ENCODE data around the gene CHST3. TPM values are rescaled to one million over a fixed set of nuclear protein-coding genes. Genes with fewer than 3 reads are reported as not detected.

Gene CHST3
- total RNA-seq, 1 donor: 43.1 TPM

GRCh38 chr10:71961831-71962230, 2.4 kb upstream of the CHST3 start:
- Histone ChIP-seq H3K9me3 (ENCODE audit: low read depth, low read length) (no peaks in the 10 kb centered on the region), H3K27me3 (ENCODE audit: insufficient read depth, low read length) (no peaks in the 10 kb centered on the region), H3K4me3 (ENCODE audit: insufficient read depth, low read length) (no peak overlapping the region), H3K27ac (ENCODE audit: low read depth, low read length) (no peak overlapping the region), H3K4me2 (ENCODE audit: insufficient read depth, low read length) (no peak overlapping the region), H3K36me3 (ENCODE audit: insufficient read depth, low read length) (no peaks in the 10 kb centered on the region), H4K20me1 (ENCODE audit: insufficient read depth, low read length) (peaks cover 9% of the 10 kb centered on the region), H3K4me1 (ENCODE audit: insufficient read depth, low read length) (peaks cover 22% of the 10 kb centered on the region), H2AFZ (ENCODE audit: low read length) (no peak overlapping the region), H3K79me2 (ENCODE audit: insufficient read depth, low read length) (peaks cover 22% of the 10 kb centered on the region)
- no peak for TF ChIP-seq CTCF (IDR thresholded peaks at IDR 0.05; ENCODE audit: extremely low read depth, low read depth, low read length)
- no peak for DNase-seq (ENCODE audit: insufficient read length, low spot score, missing footprints)

GRCh38 chr10:71962901-71963300, 1.3 kb upstream of the CHST3 start:
- Histone ChIP-seq H2AFZ (ENCODE audit: low read length) (no peak overlapping the region), H3K4me3 (ENCODE audit: insufficient read depth, low read length) (no peak overlapping the region), H3K36me3 (ENCODE audit: insufficient read depth, low read length) (no peaks in the 10 kb centered on the region), H3K27ac (ENCODE audit: low read depth, low read length) (peak overlapping the region; percentile 15), H3K79me2 (ENCODE audit: insufficient read depth, low read length) (peaks cover 32% of the 10 kb centered on the region), H3K9me3 (ENCODE audit: low read depth, low read length) (no peaks in the 10 kb centered on the region), H4K20me1 (ENCODE audit: insufficient read depth, low read length) (peaks cover 12% of the 10 kb centered on the region), H3K4me2 (ENCODE audit: insufficient read depth, low read length) (peak overlapping the region; percentile 100), H3K4me1 (ENCODE audit: insufficient read depth, low read length) (peaks cover 32% of the 10 kb centered on the region), H3K27me3 (ENCODE audit: insufficient read depth, low read length) (no peaks in the 10 kb centered on the region)
- no peak for DNase-seq (ENCODE audit: insufficient read length, low spot score, missing footprints)
- no peak for TF ChIP-seq CTCF (IDR thresholded peaks at IDR 0.05; ENCODE audit: extremely low read depth, low read depth, low read length)

- peak; percentile 90 for DNase-seq (ENCODE audit: insufficient read length, low spot score, missing footprints)
- peak overlapping the region; percentile 93 for H3K4me3 ChIP-seq (ENCODE audit: insufficient read depth, low read length)
Observed at GRCh38 chr10:71963351-71964097, 671 bp upstream of the CHST3 start.

More at GRCh38 chr10:71963351-71964097, 671 bp upstream of the CHST3 start:
- no peaks in the 10 kb centered on the region for H3K9me3 ChIP-seq (ENCODE audit: low read depth, low read length)
- H3K27ac ChIP-seq (ENCODE audit: low read depth, low read length): peak overlapping the region; percentile 9
- peak overlapping the region; percentile 69 for H2AFZ ChIP-seq (ENCODE audit: low read length)
- no peak for TF ChIP-seq CTCF (IDR thresholded peaks at IDR 0.05; ENCODE audit: extremely low read depth, low read depth, low read length)
- H3K79me2 ChIP-seq (ENCODE audit: insufficient read depth, low read length): peaks cover 38% of the 10 kb centered on the region
- H4K20me1 ChIP-seq (ENCODE audit: insufficient read depth, low read length): peaks cover 15% of the 10 kb centered on the region
- no peaks in the 10 kb centered on the region for H3K36me3 ChIP-seq (ENCODE audit: insufficient read depth, low read length)
- peaks cover 38% of the 10 kb centered on the region for H3K4me1 ChIP-seq (ENCODE audit: insufficient read depth, low read length)
- no peaks in the 10 kb centered on the region for H3K27me3 ChIP-seq (ENCODE audit: insufficient read depth, low read length)
- peak overlapping the region; percentile 100 for H3K4me2 ChIP-seq (ENCODE audit: insufficient read depth, low read length)

Measured in osteoblast (primary cell).